ENCODE measurements around the gene GPR161.

GPR161 gene

GRCh38 chr1:168093616-168094015 lies 43.1 kb downstream of the GPR161 start:
- no peak for ATAC-seq (replicated peaks)
- Mint-ChIP-seq H3K4me3 (no peak overlapping the region), H3K27ac (no peak overlapping the region), H3K27me3 (peaks cover 0 to 10% of the 10 kb centered on the region in 2 donors), H3K36me3 (peaks cover 0 to 1% of the 10 kb centered on the region in 2 donors), H3K4me1 (no peaks in the 10 kb centered on the region), H3K9me3 (no peaks in the 10 kb centered on the region)
- DNase-seq: no peak

GRCh38 chr1:168092566-168093355 lies 44.0 kb downstream of the GPR161 start:
- Mint-ChIP-seq H3K4me3 (no peak overlapping the region), H3K27me3 (peaks cover 0 to 10% of the 10 kb centered on the region in 2 donors), H3K36me3 (peaks cover 0 to 1% of the 10 kb centered on the region in 2 donors), H3K4me1 (no peaks in the 10 kb centered on the region), H3K9me3 (no peaks in the 10 kb centered on the region), H3K27ac (no peak overlapping the region)
- ATAC-seq (replicated peaks) (no peak), DNase-seq (no peak)

- H3K4me1 Mint-ChIP-seq: no peaks in the 10 kb centered on the region
- ATAC-seq (replicated peaks) (no peak), DNase-seq (no peak)
- no peaks in the 10 kb centered on the region for H3K9me3 Mint-ChIP-seq
- H3K4me3 Mint-ChIP-seq: no peak overlapping the region
- no peak overlapping the region for H3K27ac Mint-ChIP-seq
- H3K36me3 Mint-ChIP-seq: peaks cover 1% of the 10 kb centered on the region in 2 donors
- peaks cover 0 to 10% of the 10 kb centered on the region in 2 donors for H3K27me3 Mint-ChIP-seq
Observed at GRCh38 chr1:168091720-168092550, 44.8 kb downstream of the GPR161 start.

- H3K27ac Mint-ChIP-seq: no peak overlapping the region
- DNase-seq: no peak
- peaks cover 1 to 3% of the 10 kb centered on the region in 2 donors for H3K36me3 Mint-ChIP-seq
- H3K4me1 Mint-ChIP-seq: no peaks in the 10 kb centered on the region
- H3K4me3 Mint-ChIP-seq: no peak overlapping the region
- no peak for ATAC-seq (replicated peaks)
- H3K27me3 Mint-ChIP-seq: peaks cover 0 to 10% of the 10 kb centered on the region in 2 donors
- H3K9me3 Mint-ChIP-seq: no peaks in the 10 kb centered on the region
Observed at GRCh38 chr1:168091063-168091462, 45.7 kb downstream of the GPR161 start.

GRCh38 chr1:168090395-168090794 lies 46.3 kb downstream of the GPR161 start:
- H3K9me3 Mint-ChIP-seq: no peaks in the 10 kb centered on the region
- peaks cover 0 to under 1% of the 10 kb centered on the region in 2 donors for H3K4me1 Mint-ChIP-seq
- no peak overlapping the region for H3K27ac Mint-ChIP-seq
- ATAC-seq (replicated peaks): no peak
- no peak for DNase-seq
- H3K4me3 Mint-ChIP-seq: no peak overlapping the region
- peaks cover under 1 to 3% of the 10 kb centered on the region in 2 donors for H3K36me3 Mint-ChIP-seq
- peaks cover 0 to 8% of the 10 kb centered on the region in 2 donors for H3K27me3 Mint-ChIP-seq

GRCh38 chr1:168089979-168090337 lies 46.8 kb downstream of the GPR161 start:
- H3K27me3 Mint-ChIP-seq: peaks cover 0 to 6% of the 10 kb centered on the region in 2 donors
- no peak overlapping the region for H3K27ac Mint-ChIP-seq
- H3K4me3 Mint-ChIP-seq: no peak overlapping the region
- peaks cover 0 to 5% of the 10 kb centered on the region in 2 donors for H3K4me1 Mint-ChIP-seq
- ATAC-seq (replicated peaks) (no peak), DNase-seq (no peak)
- H3K9me3 Mint-ChIP-seq: no peaks in the 10 kb centered on the region
- H3K36me3 Mint-ChIP-seq: peaks cover 0 to 3% of the 10 kb centered on the region in 2 donors

GRCh38 chr1:168089326-168089978 lies 47.3 kb downstream of the GPR161 start:
- ATAC-seq (replicated peaks) (no peak), DNase-seq (no peak)
- Mint-ChIP-seq H3K4me3 (no peak overlapping the region), H3K4me1 (peaks cover 4 to 10% of the 10 kb centered on the region in 2 donors), H3K9me3 (no peaks in the 10 kb centered on the region), H3K27ac (no peak overlapping the region), H3K36me3 (peaks cover 0 to 3% of the 10 kb centered on the region in 2 donors), H3K27me3 (peaks cover 0 to 6% of the 10 kb centered on the region in 2 donors)

GRCh38 chr1:168088511-168089325 lies 48.0 kb downstream of the GPR161 start:
- H3K27me3 Mint-ChIP-seq: peaks cover 0 to 6% of the 10 kb centered on the region in 2 donors
- no peak overlapping the region for H3K4me3 Mint-ChIP-seq
- peaks cover 4 to 11% of the 10 kb centered on the region in 2 donors for H3K4me1 Mint-ChIP-seq
- ATAC-seq (replicated peaks) (no peak), DNase-seq (no peak)
- H3K9me3 Mint-ChIP-seq: no peaks in the 10 kb centered on the region
- H3K36me3 Mint-ChIP-seq: peaks cover 0 to 3% of the 10 kb centered on the region in 2 donors
- H3K27ac Mint-ChIP-seq: no peak overlapping the region

GRCh38 chr1:168087696-168088095 lies 49.0 kb downstream of the GPR161 start:
- ATAC-seq (replicated peaks): no peak

GRCh38 chr1:168086438-168086837 lies 50.3 kb downstream of the GPR161 start:
- ATAC-seq (replicated peaks) (no peak), DNase-seq (no peak)
- peaks cover 4 to 11% of the 10 kb centered on the region in 2 donors for H3K4me1 Mint-ChIP-seq
- H3K36me3 Mint-ChIP-seq: peaks cover 0 to 5% of the 10 kb centered on the region in 2 donors
- no peak overlapping the region for H3K27ac Mint-ChIP-seq
- peaks cover 0 to 6% of the 10 kb centered on the region in 2 donors for H3K27me3 Mint-ChIP-seq
- H3K9me3 Mint-ChIP-seq: no peaks in the 10 kb centered on the region
- H3K4me3 Mint-ChIP-seq: no peak overlapping the region

More at GRCh38 chr1:168087696-168088095, 49.0 kb downstream of the GPR161 start:
- Mint-ChIP-seq H3K9me3 (no peaks in the 10 kb centered on the region), H3K4me3 (no peak overlapping the region), H3K27me3 (peaks cover 0 to 6% of the 10 kb centered on the region in 2 donors), H3K36me3 (peaks cover 0 to 3% of the 10 kb centered on the region in 2 donors), H3K4me1 (peaks cover 4 to 11% of the 10 kb centered on the region in 2 donors), H3K27ac (no peak overlapping the region)
- DNase-seq: no peak

GRCh38 chr1:168085401-168085872 lies 51.3 kb downstream of the GPR161 start:
- peak overlapping the region in 1 of 2 donors; percentile 46 for H3K4me3 Mint-ChIP-seq
- no peaks in the 10 kb centered on the region for H3K9me3 Mint-ChIP-seq
- no peaks in the 10 kb centered on the region for H3K27me3 Mint-ChIP-seq
- peaks cover 0 to 10% of the 10 kb centered on the region in 2 donors for H3K36me3 Mint-ChIP-seq
- DNase-seq (no peak), ATAC-seq (replicated peaks) (no peak)
- H3K27ac Mint-ChIP-seq: no peak overlapping the region
- peaks cover 4 to 11% of the 10 kb centered on the region in 2 donors for H3K4me1 Mint-ChIP-seq

GRCh38 chr1:168084396-168085231 lies 52.1 kb downstream of the GPR161 start:
- peak; percentile 75 to 78 for ATAC-seq (replicated peaks)

More at GRCh38 chr1:168084396-168085231, 52.1 kb downstream of the GPR161 start:
- peak overlapping the region in 1 of 2 donors; percentile 46 for H3K4me3 Mint-ChIP-seq
- no peaks in the 10 kb centered on the region for H3K9me3 Mint-ChIP-seq
- peaks cover 4 to 11% of the 10 kb centered on the region in 2 donors for H3K4me1 Mint-ChIP-seq
- peak overlapping the region; percentile 26 for H3K27ac Mint-ChIP-seq
- DNase-seq: peak; percentile 21
- peaks cover 0 to 10% of the 10 kb centered on the region in 2 donors for H3K36me3 Mint-ChIP-seq
- no peaks in the 10 kb centered on the region for H3K27me3 Mint-ChIP-seq

All from stimulated activated naive B cell treated with anti-CD40 and anti-IgM and Interleukin-4, amounts not matched to agents 10 μg/mL and 1 μg/mL and 100 μg/mL, for 72 hours (primary cell).